GM20431 (cell line): Measurements from ENCODE around the gene ABI3BP.

Source experiments
- in situ Hi-C: fragments of 300-500 bp; cut with MseI, MboI; formaldehyde crosslinking; loops from one replicate; pipeline ENCODE4 v1.15.0; 2020; ENCODE audit warnings: low sequenced_read_pairs; ENCODE audit not compliant: unreplicated experiment

ABI3BP gene

DNA sequence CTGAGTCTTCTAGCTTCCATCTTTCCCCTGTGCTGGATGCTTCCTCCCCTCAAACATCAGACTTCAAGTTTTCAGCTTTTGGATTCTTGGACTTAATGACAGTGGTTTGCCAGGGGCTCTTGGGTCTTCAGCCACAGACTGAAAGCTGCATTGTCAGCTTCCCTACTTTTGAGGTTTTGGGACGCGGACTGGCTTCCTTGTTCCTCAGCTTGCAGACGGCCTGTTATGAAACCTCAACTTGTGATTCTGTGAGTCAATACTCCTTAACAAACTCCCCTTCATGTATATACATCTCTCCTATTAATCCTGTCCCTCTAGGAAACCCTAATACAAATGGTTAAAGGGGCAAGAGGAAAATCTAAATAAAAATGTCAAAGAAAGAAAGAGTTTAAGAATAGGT lies 100.1 kb downstream of the ABI3BP start:
- in situ Hi-C loops, result no loop called here

DNA sequence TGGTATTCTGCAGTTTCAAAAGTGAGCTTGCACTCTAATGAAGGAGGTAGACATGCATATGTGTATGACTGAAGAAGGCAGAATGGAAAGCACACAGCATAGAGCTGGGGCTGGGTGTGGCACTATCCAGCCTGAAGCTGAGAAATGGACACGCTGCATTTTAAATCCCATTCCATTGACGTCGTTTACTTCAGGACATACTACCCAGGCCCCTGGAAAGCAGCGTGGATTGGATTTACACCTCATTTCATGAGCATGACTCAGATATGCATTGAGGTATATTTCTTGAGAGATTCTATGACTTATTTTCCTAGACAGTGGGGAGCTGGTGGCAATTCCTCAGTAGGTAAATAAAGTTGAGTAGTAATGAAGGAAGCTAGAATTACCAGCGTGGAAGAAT lies 101.4 kb downstream of the ABI3BP start:
- in situ Hi-C loops, result no loop called here

DNA sequence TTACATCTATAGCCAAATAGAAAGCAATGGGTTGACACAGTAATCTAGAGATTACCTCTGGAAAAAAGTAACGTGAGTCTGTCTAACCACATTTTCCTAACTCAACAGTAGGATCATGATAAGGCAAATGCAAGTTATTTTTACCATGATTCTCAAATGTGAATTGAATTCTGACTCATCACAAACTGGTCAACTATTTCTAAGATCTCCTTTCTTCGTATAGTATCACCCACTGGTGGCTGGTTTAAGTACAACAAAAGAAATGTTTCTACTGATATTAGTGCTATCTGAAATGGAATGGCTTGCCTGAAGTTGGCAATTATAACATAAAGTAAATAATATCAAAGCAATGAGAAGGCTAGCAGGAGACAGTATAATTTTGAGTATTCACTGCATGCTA lies 102.2 kb downstream of the ABI3BP start:
- in situ Hi-C loops, result no loop called here

DNA sequence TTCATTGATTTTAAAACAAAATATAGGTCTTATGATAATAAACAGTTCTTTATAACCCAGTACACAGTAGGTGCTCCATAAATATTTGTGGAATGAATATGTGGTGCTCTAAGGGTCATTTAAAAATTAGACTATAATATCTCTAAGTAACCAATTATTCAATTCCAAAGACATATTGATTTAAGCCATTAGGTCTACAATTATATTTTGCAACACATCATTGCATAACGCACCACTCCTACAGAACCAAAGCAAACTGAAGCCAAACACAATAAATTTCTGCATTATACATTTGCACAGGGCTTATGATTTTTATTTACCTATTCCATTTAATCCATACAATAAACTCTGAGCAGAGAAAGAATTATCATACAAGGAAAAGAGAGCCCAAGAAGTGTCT lies 104.3 kb downstream of the ABI3BP start:
- in situ Hi-C loops, result no loop called here

DNA sequence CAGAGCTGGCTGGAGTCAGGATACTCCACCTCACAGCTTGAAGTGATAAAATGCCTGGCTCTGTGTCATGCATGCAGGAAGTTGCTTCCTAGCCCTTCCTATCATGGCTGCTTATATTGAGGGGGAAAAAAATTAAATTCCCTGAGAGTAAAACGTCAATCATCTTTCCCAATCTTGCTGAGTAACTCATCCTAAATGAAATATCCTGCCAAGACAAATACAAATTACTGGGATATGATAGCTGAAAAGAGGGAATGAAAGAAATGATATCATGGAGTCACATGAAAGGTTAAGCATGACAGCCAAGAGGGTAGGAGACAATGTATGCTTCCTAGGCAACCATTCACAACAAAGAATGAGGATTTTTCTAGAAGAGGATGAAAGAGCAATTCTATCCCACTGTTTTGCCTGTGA lies 110.6 kb downstream of the ABI3BP start:
- in situ Hi-C loops, result no loop called here

DNA sequence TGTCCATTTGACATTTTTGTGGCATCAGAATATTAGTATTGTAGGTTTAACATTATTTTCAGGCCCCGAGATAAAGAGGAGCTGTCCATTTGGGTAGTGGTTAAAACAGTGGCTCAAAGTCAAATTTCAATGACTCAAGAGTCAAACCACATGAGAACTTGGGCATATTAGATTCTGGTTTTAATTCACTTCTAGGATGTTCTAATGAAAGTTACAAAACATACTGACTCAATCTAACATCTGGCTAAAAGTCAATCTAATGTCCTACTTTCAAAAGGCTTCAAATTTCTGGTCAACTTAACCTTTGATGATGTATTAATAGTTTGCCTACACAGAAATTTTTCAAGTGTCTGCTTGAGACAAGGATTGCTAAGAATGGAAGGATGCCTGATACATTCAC lies 112.4 kb downstream of the ABI3BP start:
- in situ Hi-C loops, result no loop called here

DNA sequence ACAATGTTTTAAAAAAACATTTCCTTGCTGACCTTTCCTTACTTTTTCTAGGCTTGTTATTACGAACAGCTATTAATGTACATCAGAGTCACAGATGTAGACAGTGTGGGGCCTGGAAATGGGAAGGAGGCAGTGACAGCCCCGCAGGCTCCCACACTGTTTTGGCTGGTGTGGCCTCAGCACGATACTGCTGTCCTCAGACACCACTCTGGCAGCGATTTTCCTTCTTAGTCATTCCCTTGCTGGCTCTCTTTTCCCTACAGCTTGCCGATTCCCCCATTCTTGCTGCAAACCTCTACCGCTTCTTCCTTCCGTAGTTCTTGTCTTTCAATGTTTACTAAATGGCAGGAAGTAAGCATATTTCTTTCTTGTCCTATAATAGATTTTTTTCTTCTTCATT lies 113.1 kb downstream of the ABI3BP start:
- in situ Hi-C loops, result no loop called here

DNA sequence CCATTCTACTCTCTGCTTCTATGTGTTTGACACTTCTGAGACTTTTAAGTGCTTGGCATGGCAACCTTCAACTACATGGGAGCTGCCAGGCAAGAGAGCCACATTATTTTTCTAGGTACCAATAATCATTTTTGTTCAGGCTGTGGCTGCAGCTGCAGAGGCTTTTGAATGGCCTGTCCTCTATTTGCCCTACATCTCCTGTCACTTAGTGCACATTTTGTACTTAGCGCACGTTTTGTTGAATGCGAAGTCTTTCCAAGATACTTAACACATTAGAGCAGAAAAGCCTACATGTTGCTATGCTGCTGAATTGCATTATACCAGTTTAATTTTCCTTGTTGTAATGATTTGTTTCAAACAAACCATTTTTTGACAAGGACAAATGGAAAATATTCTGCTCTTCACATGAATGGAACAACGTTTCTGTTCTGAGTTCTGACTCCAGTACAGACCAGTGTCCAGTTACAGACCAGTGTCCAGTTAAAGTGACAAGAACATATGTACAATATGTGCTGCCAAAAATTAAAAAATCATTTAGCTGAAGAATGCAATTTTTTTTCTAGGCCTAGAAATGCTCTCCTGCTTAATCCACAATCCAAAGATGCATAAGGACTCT lies 113.9 kb downstream of the ABI3BP start:
- in situ Hi-C loops, result no loop called here

DNA sequence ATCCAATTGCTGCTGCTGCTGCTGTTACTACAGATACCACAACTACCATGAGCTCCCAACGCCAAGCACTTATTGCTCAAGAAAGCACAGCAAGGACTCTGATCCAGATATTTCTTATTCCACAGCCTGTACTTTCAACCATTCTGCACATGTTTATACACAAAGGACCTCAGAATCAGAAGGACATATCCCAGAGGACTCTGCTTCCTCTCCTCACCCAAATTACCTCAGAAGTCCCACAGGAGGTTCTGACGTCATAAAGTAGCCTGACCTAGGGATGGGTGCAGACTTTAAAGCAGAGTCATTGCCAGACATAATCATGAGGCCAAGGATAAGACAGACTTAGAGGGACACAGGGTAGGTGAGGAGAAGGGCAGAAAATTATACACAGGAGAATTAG lies 115.9 kb downstream of the ABI3BP start:
- in situ Hi-C loops, result no loop called here

DNA sequence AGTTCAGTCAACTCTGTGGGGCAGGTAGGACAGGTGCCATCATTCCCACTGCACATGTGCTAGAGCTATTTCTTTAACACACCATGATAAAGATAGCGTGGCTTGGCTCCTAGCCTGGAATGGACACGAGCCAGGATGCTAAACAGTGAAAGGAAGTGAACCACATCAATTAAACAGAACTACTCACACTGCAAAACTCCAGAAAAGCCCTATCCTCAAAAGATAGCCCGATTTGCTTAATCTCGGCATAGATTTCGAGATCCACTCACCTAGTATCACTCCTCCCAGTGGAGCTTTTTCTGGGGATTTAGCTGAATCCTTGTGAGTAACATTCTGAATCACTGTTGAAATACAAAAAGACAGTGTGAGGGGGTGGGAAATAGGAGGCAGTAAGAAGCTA lies 118.0 kb downstream of the ABI3BP start:
- in situ Hi-C loops, result no loop called here

DNA sequence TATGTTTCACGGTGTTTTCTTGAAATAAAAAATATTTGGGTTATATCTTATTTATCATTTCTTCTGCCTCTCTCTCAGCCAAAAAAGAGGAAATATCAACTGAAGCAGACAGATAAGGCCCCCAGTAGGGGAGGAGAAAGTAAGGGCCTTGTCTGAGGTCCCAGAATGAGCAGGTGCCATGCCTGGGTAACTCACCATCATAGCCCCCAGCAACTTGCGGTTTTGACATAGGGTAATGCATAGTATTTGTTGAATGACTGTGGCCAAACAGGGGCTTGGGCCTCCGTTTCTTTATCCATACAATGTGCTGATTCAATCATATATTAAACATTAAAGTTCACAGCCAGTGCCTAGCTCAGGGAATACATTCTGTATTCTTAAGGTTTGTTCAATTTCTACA lies 119.6 kb downstream of the ABI3BP start:
- in situ Hi-C loops, result no loop called here

DNA sequence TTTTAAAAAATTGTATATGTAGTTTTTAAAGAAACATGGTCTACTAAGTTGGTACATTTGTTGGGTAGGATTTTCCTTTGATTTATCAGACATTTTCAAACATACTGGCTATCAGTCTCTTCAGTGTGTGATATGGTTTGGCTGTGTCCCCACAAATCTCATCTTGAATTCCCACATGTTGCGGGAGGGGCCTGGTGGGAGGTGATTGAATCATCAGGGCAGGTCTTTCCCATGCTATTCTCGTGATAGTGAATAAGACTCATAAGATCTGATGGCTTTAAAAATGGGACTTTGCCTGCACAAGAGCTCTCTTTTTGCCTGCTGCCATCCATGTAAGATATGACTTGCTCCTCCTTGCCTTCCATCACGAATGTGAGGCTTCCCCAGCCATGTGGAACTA lies 121.9 kb downstream of the ABI3BP start:
- in situ Hi-C loops, result no loop called here

DNA sequence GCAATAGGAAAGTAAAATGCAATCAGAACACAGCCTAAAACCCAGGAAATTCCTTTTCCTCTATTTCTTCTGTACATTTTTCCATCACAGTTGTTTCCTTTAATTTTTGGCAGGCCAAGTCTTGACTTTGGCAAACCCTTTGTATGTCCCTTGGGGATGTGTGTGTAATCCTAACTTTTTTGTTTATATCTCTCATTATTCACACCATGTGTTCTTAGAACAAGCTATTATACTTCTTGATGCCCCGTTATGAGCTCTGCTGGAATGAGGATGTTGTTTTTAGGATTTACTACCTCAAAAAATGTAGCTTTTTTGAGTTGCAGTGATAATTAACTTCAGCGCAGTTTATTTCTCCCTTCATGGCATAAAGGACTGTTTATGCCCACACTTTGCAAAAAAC lies 123.4 kb downstream of the ABI3BP start:
- in situ Hi-C loops, result no loop called here

DNA sequence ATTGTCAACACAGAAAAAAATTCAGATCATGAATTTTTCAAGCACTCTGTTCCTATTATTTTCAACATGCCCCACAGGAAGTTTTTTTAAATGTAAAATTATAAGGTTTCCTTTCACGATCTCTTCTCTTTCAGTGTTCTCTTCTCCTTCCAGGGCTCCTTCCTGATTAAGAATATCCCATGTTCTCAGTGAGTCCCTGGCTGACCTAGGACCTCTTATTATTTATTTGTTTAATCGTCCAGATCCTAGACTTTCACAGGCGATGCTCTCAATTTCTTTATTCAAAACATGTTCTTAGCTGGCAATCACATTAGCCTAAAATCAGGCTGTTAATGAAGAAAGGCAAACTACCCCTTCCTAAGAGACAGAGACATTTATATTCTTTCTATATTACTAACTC lies 124.3 kb downstream of the ABI3BP start:
- in situ Hi-C loops, result no loop called here

DNA sequence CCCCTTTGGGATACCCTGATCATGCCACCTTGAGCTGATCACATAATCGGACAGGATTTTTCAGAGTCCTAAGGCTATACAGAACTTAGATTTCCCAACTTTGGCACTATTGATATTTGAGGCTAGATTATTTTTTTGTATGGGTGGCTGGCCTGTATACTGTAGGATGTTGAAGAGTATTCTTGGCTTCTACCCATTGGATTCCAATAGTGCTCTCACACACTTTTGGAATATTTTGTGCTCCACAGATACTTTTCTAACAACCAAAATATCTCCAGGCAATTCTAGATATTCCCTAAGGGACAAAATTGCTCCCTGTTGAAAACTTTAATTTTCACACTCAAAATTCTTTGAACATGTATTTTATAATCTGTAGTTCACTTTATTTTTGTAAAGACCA lies 125.1 kb downstream of the ABI3BP start:
- in situ Hi-C loops, result no loop called here

DNA sequence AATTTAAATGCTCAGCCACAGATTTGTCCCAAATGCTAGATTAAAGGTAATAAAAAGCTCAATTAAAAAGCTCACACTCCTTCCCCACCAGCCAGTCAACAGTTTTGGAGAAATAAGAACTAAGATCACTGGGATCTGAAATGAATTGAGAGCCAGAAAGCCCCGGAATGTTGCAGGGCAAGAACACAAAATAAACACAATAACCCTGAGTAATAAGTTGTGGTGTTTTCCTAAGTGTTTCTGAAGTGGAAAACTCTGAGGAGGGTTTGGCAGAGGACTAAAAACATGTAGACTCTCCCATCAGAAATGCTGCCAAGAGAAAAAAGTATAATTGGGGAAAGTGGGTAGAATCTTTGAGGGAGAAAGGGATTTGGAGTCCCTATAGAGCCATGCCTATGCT lies 127.8 kb downstream of the ABI3BP start:
- in situ Hi-C loops, result no loop called here

DNA sequence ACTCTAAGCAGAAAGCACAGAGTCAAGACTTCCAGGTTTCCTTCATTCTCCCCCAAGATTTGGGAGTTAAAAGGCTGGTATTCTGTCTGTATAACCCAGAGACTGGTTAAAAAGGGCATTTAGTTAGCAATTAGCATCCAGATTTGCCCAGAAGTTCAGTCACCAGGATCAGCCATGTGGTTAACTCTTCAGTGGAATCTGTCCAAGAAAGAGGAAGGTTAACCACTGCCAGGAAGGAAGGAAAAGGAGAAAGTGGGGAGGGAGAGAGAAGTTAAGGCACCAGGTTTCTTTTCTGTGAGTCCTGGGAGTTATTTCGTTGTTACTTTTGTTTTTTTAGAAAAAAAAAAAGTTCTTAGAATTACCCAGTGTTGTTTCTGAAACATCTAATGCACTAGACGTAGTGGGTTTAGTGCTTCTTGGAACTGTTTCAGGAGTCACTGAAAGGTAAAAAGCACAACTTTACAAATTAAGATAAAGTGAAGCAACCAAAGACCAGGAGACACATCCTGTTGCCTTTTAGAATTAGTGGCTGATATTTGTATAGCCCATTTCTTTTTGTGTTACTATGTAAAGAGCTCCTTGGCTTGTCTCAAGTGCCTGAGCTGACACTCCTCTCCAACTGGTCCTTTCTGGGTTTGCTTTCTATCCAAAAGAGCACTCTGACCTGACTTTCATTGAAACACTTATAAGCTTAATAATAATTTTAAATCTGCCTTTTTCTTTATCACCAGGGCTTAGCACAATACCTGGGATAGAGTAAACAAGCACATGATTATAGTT lies 128.6 kb downstream of the ABI3BP start:
- in situ Hi-C loops, result no loop called here

DNA sequence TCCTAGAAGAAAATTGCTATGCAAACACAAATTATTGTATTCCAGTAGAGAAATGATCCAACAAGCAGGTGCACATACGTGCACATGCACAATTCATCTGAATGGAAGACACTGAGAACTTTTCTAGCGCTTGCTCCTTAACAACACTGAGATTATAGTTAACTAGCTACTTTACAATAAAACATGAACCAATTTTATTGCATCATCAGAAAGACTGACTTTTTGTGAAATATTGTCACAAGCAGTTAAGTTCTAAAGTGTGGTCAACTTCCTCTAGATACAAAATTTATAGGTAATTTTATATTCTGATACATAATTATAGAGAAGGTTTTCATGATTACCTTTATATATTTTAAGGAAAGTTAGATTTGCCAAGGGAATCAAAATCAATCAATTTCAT lies 135.4 kb downstream of the ABI3BP start:
- in situ Hi-C loops, result no loop called here

DNA sequence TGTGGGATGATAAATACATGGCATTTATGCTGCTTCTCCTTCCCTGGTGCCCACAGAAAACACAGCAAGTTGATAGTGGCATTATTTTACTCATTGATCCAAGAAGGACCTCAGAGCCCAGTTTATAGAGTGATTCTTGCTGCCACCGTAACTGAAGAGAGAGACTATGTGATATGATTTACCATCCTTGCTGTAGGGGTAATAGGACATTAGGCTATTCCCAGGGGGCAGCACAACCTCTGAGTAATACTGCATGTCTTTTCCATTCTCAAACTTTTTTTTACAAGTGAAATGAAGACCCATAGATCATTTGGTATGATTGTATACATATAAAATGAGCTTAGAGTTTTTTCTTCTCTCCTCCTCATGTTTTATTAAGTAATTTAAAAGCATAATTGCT lies 136.4 kb downstream of the ABI3BP start:
- in situ Hi-C loops, result no loop called here

DNA sequence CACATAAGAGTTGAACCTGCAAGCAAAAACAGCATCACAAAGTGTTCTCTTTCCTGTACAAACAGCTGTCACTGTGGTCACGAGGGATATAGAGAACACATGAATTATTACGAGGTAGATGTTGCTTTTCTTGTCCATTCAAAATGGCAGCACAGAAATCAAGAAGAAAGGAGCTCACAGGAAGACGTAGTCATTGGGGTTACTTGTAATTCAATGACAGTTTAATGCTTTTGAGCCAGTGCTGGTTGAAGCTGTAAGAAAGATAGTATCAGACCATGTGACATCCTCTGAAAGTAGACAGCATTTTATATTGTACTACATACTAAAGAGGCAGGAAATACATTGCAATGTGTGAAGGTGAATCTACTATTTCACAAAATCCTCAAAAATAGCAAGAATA lies 140.4 kb downstream of the ABI3BP start:
- in situ Hi-C loops, result no loop called here

DNA sequence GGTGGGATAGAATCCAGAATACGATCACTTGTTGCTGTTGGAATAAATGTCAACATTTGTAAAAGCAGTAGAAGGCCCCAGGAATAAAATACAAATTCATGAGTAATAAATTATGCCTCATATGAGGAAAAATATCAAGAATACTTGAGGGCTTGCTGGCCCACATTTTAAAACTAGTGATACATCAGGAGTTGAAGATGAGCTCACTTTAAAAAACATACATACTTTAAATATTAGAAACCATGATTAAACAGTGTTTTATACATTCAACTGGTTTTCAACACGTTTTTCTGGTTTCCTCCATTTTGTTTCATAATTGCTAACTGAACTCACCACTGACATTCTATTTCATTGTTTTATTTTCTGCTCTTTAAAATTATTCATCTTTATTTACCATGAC lies 142.5 kb downstream of the ABI3BP start:
- in situ Hi-C loops, result no loop called here

DNA sequence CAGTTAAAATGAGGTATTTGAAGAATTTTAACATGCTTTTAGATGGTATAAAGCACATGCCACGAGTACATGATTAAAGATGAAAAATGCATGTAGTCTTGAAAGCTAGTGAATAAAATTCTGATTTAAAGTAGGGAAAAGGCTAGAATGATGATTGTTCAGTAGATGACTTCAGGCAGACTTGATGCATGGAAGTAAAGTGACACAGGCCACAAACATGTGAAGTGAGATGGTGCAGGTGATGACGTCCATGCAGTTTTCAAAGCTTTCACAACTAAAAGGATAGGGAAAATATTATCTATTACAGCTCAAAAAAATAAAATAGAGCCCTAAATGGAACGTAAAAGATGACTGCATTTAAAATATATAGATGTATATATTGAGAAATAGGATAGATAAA lies 143.1 kb downstream of the ABI3BP start:
- in situ Hi-C loops, result no loop called here
